IPS DF 6.9 (cell line): ENCODE results near the gene LPAR1.

ENCODE experiments used
- DNase-seq: peaks from one replicate; pipeline ENCODE4 v3.0.0-alpha.2; 2013; ENCODE audit warnings: low read depth, low spot score
- H3K27ac ChIP-seq: one replicate; pipeline ENCODE4 v1.5.1; 2013; ENCODE audit warnings: low read length, control low read depth
- H3K27me3 ChIP-seq: 2 replicates; pipeline ENCODE4 v1.6.1; 2013; ENCODE audit warnings: mild to moderate bottlenecking, low read length; ENCODE audit not compliant: control insufficient read depth, insufficient read depth
- H3K36me3 ChIP-seq: 2 replicates; pipeline ENCODE4 v1.6.1; 2013; ENCODE audit warnings: low read length; ENCODE audit not compliant: control insufficient read depth, insufficient read depth
- H3K4me1 ChIP-seq: 2 replicates; pipeline ENCODE4 v1.6.1; 2013; ENCODE audit warnings: low read length; ENCODE audit not compliant: control insufficient read depth, insufficient read depth
- H3K4me3 ChIP-seq: 2 replicates; pipeline ENCODE4 v1.5.1; 2013; ENCODE audit warnings: mild to moderate bottlenecking, low read length
- H3K9me3 ChIP-seq: 2 replicates; pipeline ENCODE4 v1.6.1; 2013; ENCODE audit warnings: low read length, inconsistent platforms; ENCODE audit not compliant: control insufficient read depth, insufficient read depth
- WGBS: extraction: QIAGEN DNeasy Blood & Tissue Kit; methylation state at CpG from one replicate; pipeline ENCODE4 v1.1.7; 2013; ENCODE audit warnings: mixed read lengths, missing lambda C conversion rate; ENCODE audit not compliant: insufficient read length, insufficient coverage; 5-methylcytosine and 5-hydroxymethylcytosine counted together

The LPAR1 gene

DNA sequence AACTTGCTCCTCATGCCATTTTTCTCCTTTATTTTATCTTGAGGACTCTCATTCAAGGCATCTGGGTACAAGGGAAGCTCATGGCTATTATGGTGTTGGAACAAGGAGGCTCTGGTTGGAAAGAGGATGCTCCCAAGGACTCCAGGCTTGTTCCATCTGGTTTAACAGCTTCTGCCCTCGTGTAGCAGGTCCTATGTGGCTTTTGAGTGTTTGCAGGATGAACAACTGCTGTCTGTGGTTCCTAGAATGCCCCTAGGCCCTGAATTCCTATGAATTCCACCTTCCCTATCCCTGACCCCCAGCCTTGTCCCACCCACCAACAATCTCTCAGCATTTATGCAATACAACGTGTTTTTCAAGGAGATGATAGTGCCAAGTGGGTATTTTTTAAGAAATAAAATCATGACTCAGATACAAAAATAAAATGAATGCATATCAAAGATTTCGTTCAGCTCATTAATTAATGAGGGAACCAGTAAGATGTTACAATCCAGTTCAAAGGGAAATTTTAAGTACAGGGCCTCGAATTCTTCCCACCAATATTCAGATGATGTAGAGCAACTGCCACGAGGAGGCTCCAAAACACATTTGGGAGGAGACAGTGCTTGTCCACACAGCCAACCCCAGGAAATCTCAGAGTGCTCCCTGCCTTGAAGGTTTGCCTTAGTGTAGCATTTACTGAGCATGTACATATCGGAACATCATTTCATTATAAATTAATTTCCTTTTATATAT lies 187.7 kb downstream of the LPAR1 start:
- Histone ChIP-seq H3K4me1 (no peaks in the 10 kb centered on the region), H3K27me3 (no peaks in the 10 kb centered on the region), H3K27ac (no peak overlapping the region), H3K36me3 (no peaks in the 10 kb centered on the region), H3K9me3 (no peaks in the 10 kb centered on the region), H3K4me3 (no peak overlapping the region)
- no peak for DNase-seq
- WGBS = no CpG with 5 or more reads among the region's 6 CpGs

DNA sequence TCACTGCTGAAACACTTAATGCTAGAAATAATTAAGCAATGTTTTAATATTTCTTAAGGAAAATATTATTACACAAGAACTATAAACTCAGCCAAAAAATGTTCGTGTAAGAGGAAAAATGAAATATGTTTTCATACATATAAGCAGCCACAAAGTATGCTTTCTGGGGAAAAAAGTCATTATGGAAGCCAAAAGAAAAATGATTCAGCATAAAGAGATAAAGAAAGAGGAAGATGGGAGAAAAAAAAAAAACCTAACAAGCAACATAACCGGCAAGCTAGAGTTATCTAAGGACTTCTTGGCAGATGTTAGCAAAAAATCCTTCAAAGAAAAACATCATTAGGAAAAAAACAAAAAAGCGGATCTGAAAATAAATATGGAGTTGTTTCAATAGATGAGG lies 190.6 kb downstream of the LPAR1 start:
- Histone ChIP-seq H3K4me3 (no peak overlapping the region), H3K27me3 (no peaks in the 10 kb centered on the region), H3K36me3 (no peaks in the 10 kb centered on the region), H3K4me1 (no peaks in the 10 kb centered on the region), H3K27ac (no peak overlapping the region), H3K9me3 (no peaks in the 10 kb centered on the region)
- DNase-seq = no peak
- WGBS = no CpG with 5 or more reads among the region's 3 CpGs

DNA sequence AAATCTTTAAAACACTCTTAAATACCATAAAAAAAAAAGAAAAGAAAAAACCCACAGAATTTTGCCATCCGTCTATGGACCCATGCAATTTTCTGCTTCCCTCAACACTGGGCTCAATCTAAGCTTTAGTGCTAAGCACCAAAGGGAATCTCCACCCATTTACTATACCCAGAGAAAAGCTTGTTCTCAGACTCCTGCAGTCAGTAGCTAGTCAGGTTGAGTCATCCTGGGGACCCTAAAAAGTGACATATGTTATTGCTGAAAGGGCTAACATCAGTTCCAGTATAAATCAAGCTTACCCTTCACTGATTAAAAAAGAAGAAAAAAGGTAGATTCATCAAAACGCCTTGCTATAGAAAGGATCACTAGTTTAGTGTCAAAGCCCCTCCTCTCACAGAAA lies 192.1 kb downstream of the LPAR1 start:
- no CpG with 5 or more reads among the region's 2 CpGs for WGBS
- no peak overlapping the region for H3K4me3 ChIP-seq
- no peaks in the 10 kb centered on the region for H3K36me3 ChIP-seq
- H3K4me1 ChIP-seq = no peaks in the 10 kb centered on the region
- H3K27me3 ChIP-seq = no peaks in the 10 kb centered on the region
- no peak overlapping the region for H3K27ac ChIP-seq
- DNase-seq = no peak
- no peaks in the 10 kb centered on the region for H3K9me3 ChIP-seq

DNA sequence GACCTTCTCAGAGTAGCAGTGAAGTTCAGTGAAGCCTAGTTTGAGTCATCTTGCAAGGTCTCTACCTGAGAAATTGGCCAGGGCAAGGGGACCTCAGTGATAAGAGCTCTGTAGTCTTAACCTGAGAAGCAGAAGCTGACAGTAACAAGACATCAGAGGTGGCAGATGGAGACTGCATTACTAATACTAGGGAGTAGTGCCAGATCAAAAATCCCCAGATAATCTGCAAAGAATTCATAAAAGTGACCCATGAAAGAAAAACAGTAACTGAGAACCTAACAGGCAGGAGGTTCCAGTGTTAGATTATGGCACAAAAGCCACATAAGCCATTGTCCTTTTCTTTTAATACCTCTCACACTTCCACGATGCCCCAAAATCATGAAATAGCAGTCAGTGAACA lies 194.1 kb downstream of the LPAR1 start:
- Histone ChIP-seq H3K36me3 (no peaks in the 10 kb centered on the region), H3K27ac (no peak overlapping the region)
- no CpG with 5 or more reads among the region's 1 CpG for WGBS

DNA sequence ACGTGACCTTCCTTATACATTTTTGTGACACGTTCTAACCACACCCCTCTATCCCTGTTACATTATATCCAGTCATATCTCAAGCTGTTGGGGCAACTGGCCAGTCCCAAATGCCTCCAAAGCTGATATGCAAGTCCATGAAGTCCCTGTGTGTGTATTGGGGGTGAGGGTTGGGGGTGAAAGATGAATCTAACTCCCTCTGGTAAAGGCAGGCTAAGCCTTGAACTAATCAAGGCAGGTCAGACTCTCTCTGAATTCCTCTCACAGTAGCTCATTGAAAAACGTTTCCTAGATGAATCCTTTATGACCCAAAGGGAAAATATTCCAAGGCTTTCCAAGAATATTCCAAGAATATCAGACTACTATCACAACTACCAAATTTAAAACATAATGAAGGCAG lies 195.3 kb downstream of the LPAR1 start:
- H3K4me1 ChIP-seq = no peaks in the 10 kb centered on the region
- no CpG with 5 or more reads among the region's 3 CpGs for WGBS

More for the DNA sequence above, 194.1 kb downstream of the LPAR1 start:
- Histone ChIP-seq H3K27me3 (no peaks in the 10 kb centered on the region), H3K9me3 (no peaks in the 10 kb centered on the region), H3K4me3 (no peak overlapping the region), H3K4me1 (no peaks in the 10 kb centered on the region)
- DNase-seq = no peak

DNA sequence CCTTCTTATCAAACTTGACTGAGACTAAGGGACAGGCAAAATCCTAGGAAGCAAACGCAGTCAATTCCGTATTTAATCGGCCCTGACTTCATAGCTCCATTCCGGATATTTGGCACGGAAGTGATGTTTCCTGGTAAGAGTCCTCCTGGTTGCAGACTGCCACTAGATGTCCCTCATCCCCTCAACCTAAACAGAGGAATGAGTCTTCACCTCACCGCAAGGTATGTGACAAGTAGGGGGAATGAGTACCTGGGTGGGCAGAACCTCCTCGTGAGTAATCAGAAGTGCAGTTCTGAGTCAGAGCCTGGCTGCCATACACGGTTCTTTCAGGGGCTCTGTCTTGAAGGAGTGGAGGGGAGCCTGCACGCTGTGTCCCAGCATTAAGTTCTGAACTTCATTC lies 196.1 kb downstream of the LPAR1 start:
- no CpG with 5 or more reads among the region's 9 CpGs for WGBS

More for the DNA sequence above, 195.3 kb downstream of the LPAR1 start:
- Histone ChIP-seq H3K27me3 (no peaks in the 10 kb centered on the region), H3K36me3 (no peaks in the 10 kb centered on the region), H3K9me3 (no peaks in the 10 kb centered on the region), H3K27ac (no peak overlapping the region), H3K4me3 (no peak overlapping the region)
- no peak for DNase-seq

DNA sequence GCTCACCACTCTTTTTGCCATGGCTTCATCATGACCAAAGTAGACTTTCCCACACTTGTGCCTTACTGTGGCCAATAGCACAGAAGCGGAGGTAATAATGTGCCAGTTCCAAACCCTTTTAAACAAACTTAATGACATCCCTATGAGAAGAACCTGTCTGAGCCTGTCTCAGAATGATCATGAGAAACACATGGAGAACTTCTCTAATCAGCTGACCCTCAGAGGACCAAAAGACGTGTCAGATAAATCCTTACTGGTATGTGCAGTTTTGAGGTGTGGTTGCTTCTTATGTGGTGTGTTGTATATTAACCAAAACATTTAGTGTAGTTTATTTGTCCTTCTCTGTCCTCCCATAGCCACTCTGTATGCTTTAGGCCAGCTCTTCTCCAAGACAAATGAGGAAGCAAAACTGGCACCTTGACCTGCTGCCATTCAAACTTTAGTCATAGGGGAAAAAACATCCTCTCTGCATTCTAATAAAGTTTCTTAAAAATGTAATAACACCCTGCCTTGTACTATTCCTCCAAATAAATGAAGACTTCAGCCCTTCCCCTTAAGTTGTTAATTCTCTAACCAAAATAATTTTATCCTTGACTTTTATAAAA lies 200.8 kb downstream of the LPAR1 start:
- Histone ChIP-seq H3K27ac (no peak overlapping the region), H3K36me3 (no peaks in the 10 kb centered on the region), H3K27me3 (no peaks in the 10 kb centered on the region), H3K9me3 (no peaks in the 10 kb centered on the region), H3K4me1 (no peaks in the 10 kb centered on the region), H3K4me3 (no peak overlapping the region)
- WGBS = no CpG with 5 or more reads among the region's 2 CpGs
- no peak for DNase-seq

More for the DNA sequence above, 196.1 kb downstream of the LPAR1 start:
- Histone ChIP-seq H3K4me3 (no peak overlapping the region), H3K4me1 (no peaks in the 10 kb centered on the region), H3K27me3 (no peaks in the 10 kb centered on the region), H3K9me3 (no peaks in the 10 kb centered on the region), H3K27ac (no peak overlapping the region), H3K36me3 (no peaks in the 10 kb centered on the region)
- peak; percentile 16 for DNase-seq

DNA sequence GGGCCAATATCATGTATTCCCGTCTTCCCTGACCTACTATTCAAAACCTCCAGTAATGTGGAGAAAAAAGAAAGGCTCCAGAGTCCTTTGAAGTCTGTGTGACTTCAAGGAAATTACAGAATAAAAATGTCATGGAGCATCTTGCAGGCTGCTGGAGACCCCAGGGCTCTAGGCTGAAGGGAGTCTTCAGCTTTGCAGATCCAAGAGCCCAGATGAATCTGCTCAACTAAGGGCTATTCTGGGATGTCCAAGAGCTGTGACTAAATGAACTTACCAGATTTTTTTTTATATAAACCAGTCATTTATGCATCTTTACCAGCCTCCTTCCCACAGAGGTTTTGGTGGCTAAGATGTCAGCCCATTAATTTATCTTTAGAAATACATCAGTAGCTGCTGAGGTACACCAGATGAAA lies 202.4 kb downstream of the LPAR1 start:
- WGBS = no CpG with 5 or more reads among the region's 1 CpG
- Histone ChIP-seq H3K9me3 (no peaks in the 10 kb centered on the region), H3K27ac (no peak overlapping the region), H3K27me3 (no peaks in the 10 kb centered on the region), H3K4me3 (no peak overlapping the region), H3K36me3 (no peaks in the 10 kb centered on the region), H3K4me1 (no peaks in the 10 kb centered on the region)
- no peak for DNase-seq

DNA sequence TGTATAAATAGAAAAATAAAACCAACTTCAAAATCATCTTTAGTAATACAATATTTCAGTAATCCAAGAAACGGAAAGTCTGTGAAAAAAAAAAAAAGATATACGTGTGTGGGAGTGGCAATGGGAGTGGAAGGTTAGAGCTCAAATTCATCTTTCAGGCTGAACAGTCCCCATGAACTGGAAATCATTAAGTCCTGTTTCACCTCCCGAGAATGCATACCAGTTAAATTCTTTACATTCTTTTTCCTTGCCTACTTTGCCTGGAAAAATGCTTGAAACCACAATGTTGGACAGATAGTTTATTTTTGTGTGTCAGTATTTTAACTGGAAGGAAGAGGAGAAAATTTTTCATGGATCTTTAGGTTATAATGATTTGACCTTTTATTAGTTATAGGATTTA lies 202.9 kb downstream of the LPAR1 start:
- WGBS = no CpG with 5 or more reads among the region's 3 CpGs
- no peaks in the 10 kb centered on the region for H3K4me1 ChIP-seq
- H3K4me3 ChIP-seq = no peak overlapping the region
- H3K27me3 ChIP-seq = no peaks in the 10 kb centered on the region
- no peaks in the 10 kb centered on the region for H3K9me3 ChIP-seq
- no peaks in the 10 kb centered on the region for H3K36me3 ChIP-seq
- no peak overlapping the region for H3K27ac ChIP-seq
- no peak for DNase-seq

DNA sequence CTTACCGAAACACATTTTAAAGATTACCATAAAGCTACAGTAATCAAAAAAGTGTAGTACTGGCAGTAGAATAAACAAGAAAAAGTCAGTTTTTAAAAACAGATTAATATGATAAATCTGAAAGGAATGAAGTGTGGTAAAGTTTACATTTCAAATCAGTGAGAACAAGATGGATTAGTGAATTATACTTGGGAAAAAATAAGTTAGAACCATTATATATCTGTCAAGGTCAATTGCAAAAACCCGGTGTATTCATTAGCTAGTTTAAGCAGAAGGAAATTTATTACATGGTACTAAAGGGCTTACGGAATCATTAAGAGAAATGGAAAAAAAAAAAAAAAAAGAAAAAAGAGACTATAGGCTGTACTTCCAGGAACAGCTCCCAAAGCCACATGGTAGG lies 205.3 kb downstream of the LPAR1 start:
- no CpG with 5 or more reads among the region's 3 CpGs for WGBS
- Histone ChIP-seq H3K4me1 (no peaks in the 10 kb centered on the region), H3K4me3 (no peak overlapping the region), H3K36me3 (no peaks in the 10 kb centered on the region), H3K27ac (no peak overlapping the region), H3K27me3 (no peaks in the 10 kb centered on the region), H3K9me3 (no peaks in the 10 kb centered on the region)
- DNase-seq = no peak

DNA sequence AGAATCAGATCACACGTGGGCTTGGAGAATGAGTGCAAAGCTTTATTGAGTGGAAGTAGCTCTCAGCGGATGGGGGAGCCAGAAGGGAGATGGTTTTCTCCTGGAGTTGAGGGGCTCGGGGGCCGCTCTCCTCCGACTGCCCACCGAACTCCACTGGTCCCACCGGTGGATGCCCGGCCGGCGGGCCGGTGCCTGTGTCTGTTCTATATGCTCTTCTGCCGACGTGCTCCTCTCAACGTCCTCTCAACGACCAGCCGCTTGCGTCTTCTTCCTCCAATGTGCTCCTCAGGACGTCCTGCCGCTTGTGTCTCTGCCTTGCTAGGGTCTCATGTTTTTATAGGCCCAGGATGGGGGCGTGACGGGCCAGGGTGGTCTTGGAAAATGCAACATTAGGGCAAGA lies 207.8 kb downstream of the LPAR1 start:
- Histone ChIP-seq H3K4me1 (peaks cover 2% of the 10 kb centered on the region; the same call in 1 of the 2 replicates), H3K27ac (no peak overlapping the region), H3K36me3 (no peaks in the 10 kb centered on the region), H3K27me3 (no peaks in the 10 kb centered on the region), H3K4me3 (no peak overlapping the region), H3K9me3 (no peaks in the 10 kb centered on the region)
- no peak for DNase-seq
- no CpG with 5 or more reads among the region's 21 CpGs for WGBS
